MCF 10A (cell line): Measurements from ENCODE around the gene SNX32. TPM values are rescaled to one million over a fixed set of nuclear protein-coding genes. Genes with fewer than 3 reads are reported as not detected.

Source experiments
- BruUV-seq: library from RNA; stranded (reverse); fragments of 400-500 nt; replicated peaks from 2 replicates; lab custom pipeline; 2021; lab: Mats Ljungman, UMichigan
- CTCF ChIA-PET: fragments of 300-600 bp; sonication (Branson Sonifier 250); formaldehyde crosslinking; extraction: SDS; loops from one replicate; lab custom pipeline; 2021; ENCODE audit warnings: antibody characterized with exemption, inconsistent platforms; lab: Yijun Ruan, JAX
- POLR2A ChIA-PET: fragments of 300-600, 350-650 bp; sonication (Branson Sonifier 250); formaldehyde crosslinking; extraction: SDS; loops from one replicate; lab custom pipeline; 2020; ENCODE audit warnings: antibody characterized with exemption, inconsistent platforms; lab: Yijun Ruan, JAX
- DNase-seq: peaks from one replicate; pipeline ENCODE4 v3.0.0-alpha.2; 2018; ENCODE audit not compliant: unreplicated experiment
- H3K27ac Mint-ChIP-seq: one replicate; pipeline ENCODE4 v1.8.0; 2022; ENCODE audit warnings: mild to moderate bottlenecking, low read depth, mixed read lengths; ENCODE audit not compliant: unreplicated experiment
- H3K27me3 Mint-ChIP-seq: one replicate; pipeline ENCODE4 v1.8.0; 2022; ENCODE audit warnings: mixed read lengths; ENCODE audit not compliant: insufficient read depth, unreplicated experiment
- H3K36me3 Mint-ChIP-seq: one replicate; pipeline ENCODE4 v1.8.0; 2022; ENCODE audit warnings: mild to moderate bottlenecking, moderate library complexity, mixed read lengths; ENCODE audit not compliant: insufficient read depth, unreplicated experiment
- H3K4me1 Mint-ChIP-seq: one replicate; pipeline ENCODE4 v1.8.0; 2022; ENCODE audit warnings: mixed read lengths; ENCODE audit not compliant: insufficient read depth, unreplicated experiment
- H3K4me3 Mint-ChIP-seq: one replicate; pipeline ENCODE4 v1.8.0; 2022; ENCODE audit warnings: mild to moderate bottlenecking, moderate library complexity, mixed read lengths; ENCODE audit not compliant: unreplicated experiment
- H3K9me3 Mint-ChIP-seq: one replicate; pipeline ENCODE4 v1.8.0; 2022; ENCODE audit warnings: mixed read lengths; ENCODE audit not compliant: unreplicated experiment
- CTCF ChIP-seq: fragments of 200-600 bp; IDR thresholded peaks from one replicate; pipeline ENCODE4 v1.8.0; 2022; ENCODE audit warnings: antibody characterized with exemption, mild to moderate bottlenecking; ENCODE audit not compliant: unreplicated experiment
- intact Hi-C: fragments of 100-400 bp; cut with micrococcal nuclease; formaldehyde crosslinking; loops from 2 replicates; pipeline ENCODE4 v1.14.1; 2022
- total RNA-seq: library from RNA; stranded (reverse); gene quantifications from 2 replicates; pipeline ENCODE4 v1.2.3, GENCODE V29; 2022

SNX32 gene
- total RNA-seq, 1 experiment from 2014 or later, result not detected

GRCh38 chr11:65900899-65901180 is 67.1 kb downstream of the SNX32 start:
- Mint-ChIP-seq H3K9me3 (no peaks in the 10 kb centered on the region), H3K27me3 (no peaks in the 10 kb centered on the region), H3K4me1 (peaks cover 50% of the 10 kb centered on the region), H3K27ac (peak overlapping the region; percentile 89), H3K4me3 (peak overlapping the region; percentile 96), H3K36me3 (peaks cover 10% of the 10 kb centered on the region)
- no TSS peak for BruUV-seq
- CTCF ChIA-PET, result interaction anchor here (0.6 to 2.2 kb wide), 8 partner anchors 10 to 240 kb away, joined by 4 to 17 read pairs (median 4); partner anchors contain the start of genes BANF1 and CCDC85B
- intact Hi-C loops, result loop anchor here (1.0 to 2.0 kb wide), 2 partner anchors 14 to 19 kb away; no protein-coding TSS in a partner anchor
- POLR2A ChIA-PET, result interaction anchor here (0.6 to 6.4 kb wide), 19 partner anchors 11 to 423 kb away, joined by 3 to 222 read pairs (median 3); partner anchors contain the start of genes BANF1, C11orf68, CCDC85B and CFL1
- TF ChIP-seq CTCF, result no peak
- DNase-seq, result no peak

GRCh38 chr11:65903068-65903481 is 69.3 kb downstream of the SNX32 start:
- intact Hi-C loops, result no loop called here
- Mint-ChIP-seq H3K36me3 (no peaks in the 10 kb centered on the region), H3K9me3 (no peaks in the 10 kb centered on the region), H3K4me3 (no peak overlapping the region), H3K27ac (peak overlapping the region; percentile 51), H3K27me3 (no peaks in the 10 kb centered on the region), H3K4me1 (peaks cover 38% of the 10 kb centered on the region)
- DNase-seq, result peak; percentile 59
- no TSS peak for BruUV-seq
- TF ChIP-seq CTCF, result no peak
- CTCF ChIA-PET, result interaction anchor here (0.6 to 1.7 kb wide), 4 partner anchors 14 to 119 kb away, joined by 3 read pairs; no protein-coding TSS in a partner anchor
- POLR2A ChIA-PET, result interaction anchor here (0.6 to 5.4 kb wide), 3 partner anchors 10 to 190 kb away, joined by 3 to 122 read pairs (median 4); no protein-coding TSS in a partner anchor

Other genes starting within 250 kb of the SNX32 start
- 0.25 TPM in 1 of 2 replicates, not detected in the other for gene KCNK7, start 238.2 kb upstream of the SNX32 start, total RNA-seq
- 35.2 and 39.7 TPM in 2 replicates for gene MAP3K11, start 219.7 kb upstream of the SNX32 start, total RNA-seq
- gene PCNX3, start 218.2 kb upstream of the SNX32 start, total RNA-seq, result 40.9 and 45.8 TPM in 2 replicates
- 4.9 TPM in 2 replicates for gene SIPA1, start 195.9 kb upstream of the SNX32 start, total RNA-seq
- gene RELA, start 171.0 kb upstream of the SNX32 start, total RNA-seq, result 82.1 and 83.0 TPM in 2 replicates
- gene KAT5, start 121.7 kb upstream of the SNX32 start, total RNA-seq, result 37.6 and 48.1 TPM in 2 replicates
- gene RNASEH2C, start 113.2 kb upstream of the SNX32 start, total RNA-seq, result 27.4 and 35.7 TPM in 2 replicates
- 12.9 and 14.4 TPM in 2 replicates for gene AP5B1, start 53.0 kb upstream of the SNX32 start, total RNA-seq
- not detected in 2 replicates for gene OVOL1, start 46.9 kb upstream of the SNX32 start, total RNA-seq
- gene CFL1, start 24.2 kb downstream of the SNX32 start, total RNA-seq, result 589 and 611 TPM in 2 replicates
- gene MUS81, start 26.5 kb downstream of the SNX32 start, total RNA-seq, result 59.0 and 77.6 TPM in 2 replicates
- gene EFEMP2, start 38.8 kb downstream of the SNX32 start, total RNA-seq, result 2.4 and 3.3 TPM in 2 replicates
- not detected in 2 replicates for gene CTSW, start 45.9 kb downstream of the SNX32 start, total RNA-seq
- 79.8 and 80.8 TPM in 2 replicates for gene FIBP, start 54.5 kb downstream of the SNX32 start, total RNA-seq
- 16.4 and 20.8 TPM in 2 replicates for gene CCDC85B, start 56.7 kb downstream of the SNX32 start, total RNA-seq
- gene FOSL1, start 66.4 kb downstream of the SNX32 start, total RNA-seq, result 95.3 and 124 TPM in 2 replicates
- 48.0 and 49.4 TPM in 2 replicates for gene C11orf68, start 85.1 kb downstream of the SNX32 start, total RNA-seq
- 162 and 167 TPM in 2 replicates for gene DRAP1, start 85.5 kb downstream of the SNX32 start, total RNA-seq
- gene TSGA10IP, start 111.5 kb downstream of the SNX32 start, total RNA-seq, result not detected in 2 replicates
- 61.7 and 67.4 TPM in 2 replicates for gene SART1, start 127.8 kb downstream of the SNX32 start, total RNA-seq
- 21.7 and 33.5 TPM in 2 replicates for gene EIF1AD, start 168.2 kb downstream of the SNX32 start, total RNA-seq
- gene BANF1, start 168.5 kb downstream of the SNX32 start, total RNA-seq, result 154 and 198 TPM in 2 replicates
- not detected in 2 replicates for gene CST6, start 178.0 kb downstream of the SNX32 start, total RNA-seq
- gene CATSPER1, start 192.5 kb downstream of the SNX32 start, total RNA-seq, result 0.61 and 0.79 TPM in 2 replicates
- not detected in 2 replicates for gene GAL3ST3, start 215.2 kb downstream of the SNX32 start, total RNA-seq
- gene SF3B2, start 218.4 kb downstream of the SNX32 start, total RNA-seq, result 241 and 317 TPM in 2 replicates
- gene PACS1, start 236.3 kb downstream of the SNX32 start, total RNA-seq, result 32.2 and 33.5 TPM in 2 replicates